ENCODE results near the gene TBL1X. TPM values are rescaled to one million over a fixed set of nuclear protein-coding genes. Genes with fewer than 3 reads are reported as not detected.

TBL1X gene
- total RNA-seq, 1 donor from 2014 or later, result 26.4 TPM

DNA sequence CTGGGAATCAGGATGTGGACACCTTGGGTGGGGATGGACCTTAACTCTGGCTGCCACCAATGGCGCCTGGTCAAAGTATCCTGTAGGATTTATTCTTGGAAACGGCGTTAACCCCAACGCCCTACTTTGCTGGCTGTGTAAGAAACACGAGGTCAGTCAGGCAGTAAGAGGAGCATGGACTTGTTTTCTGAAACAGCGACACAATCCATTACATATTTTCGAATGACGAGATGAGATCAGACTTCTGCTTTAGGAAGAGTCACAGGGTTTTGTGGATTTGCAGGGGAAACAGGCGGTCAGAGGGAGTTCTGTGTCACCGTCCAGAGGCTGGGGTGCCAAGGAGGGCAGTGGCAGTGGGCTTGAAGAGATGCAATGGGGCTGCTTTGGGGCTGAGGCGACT is 92.2 kb downstream of the TBL1X start:
- H3K79me2 ChIP-seq (ENCODE audit: insufficient read depth, low read length), result no peaks in the 10 kb centered on the region
- no peaks in the 10 kb centered on the region for H3K4me1 ChIP-seq (ENCODE audit: insufficient read depth, low read length)
- peaks cover 2% of the 10 kb centered on the region for H3K36me3 Mint-ChIP-seq (ENCODE audit: low read depth, unreplicated experiment)
- FAIRE-seq, result no peak
- H3K4me2 ChIP-seq (ENCODE audit: low read length), result no peak overlapping the region
- peaks cover 8% of the 10 kb centered on the region for H3K4me1 Mint-ChIP-seq (ENCODE audit: low read depth, unreplicated experiment)
- TF ChIP-seq, protein P1, sequence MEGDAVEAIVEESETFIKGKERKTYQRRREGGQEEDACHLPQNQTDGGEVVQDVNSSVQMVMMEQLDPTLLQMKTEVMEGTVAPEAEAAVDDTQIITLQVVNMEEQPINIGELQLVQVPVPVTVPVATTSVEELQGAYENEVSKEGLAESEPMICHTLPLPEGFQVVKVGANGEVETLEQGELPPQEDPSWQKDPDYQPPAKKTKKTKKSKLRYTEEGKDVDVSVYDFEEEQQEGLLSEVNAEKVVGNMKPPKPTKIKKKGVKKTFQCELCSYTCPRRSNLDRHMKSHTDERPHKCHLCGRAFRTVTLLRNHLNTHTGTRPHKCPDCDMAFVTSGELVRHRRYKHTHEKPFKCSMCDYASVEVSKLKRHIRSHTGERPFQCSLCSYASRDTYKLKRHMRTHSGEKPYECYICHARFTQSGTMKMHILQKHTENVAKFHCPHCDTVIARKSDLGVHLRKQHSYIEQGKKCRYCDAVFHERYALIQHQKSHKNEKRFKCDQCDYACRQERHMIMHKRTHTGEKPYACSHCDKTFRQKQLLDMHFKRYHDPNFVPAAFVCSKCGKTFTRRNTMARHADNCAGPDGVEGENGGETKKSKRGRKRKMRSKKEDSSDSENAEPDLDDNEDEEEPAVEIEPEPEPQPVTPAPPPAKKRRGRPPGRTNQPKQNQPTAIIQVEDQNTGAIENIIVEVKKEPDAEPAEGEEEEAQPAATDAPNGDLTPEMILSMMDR (IDR thresholded peaks at IDR 0.05; ENCODE audit: insufficient read depth, low read depth, low read length), result no peak
- no peaks in the 10 kb centered on the region for H3K36me3 ChIP-seq (ENCODE audit: insufficient read depth, low read length)
- no peaks in the 10 kb centered on the region for H3K27me3 Mint-ChIP-seq (ENCODE audit: low read depth, unreplicated experiment)
- H3K9ac ChIP-seq (ENCODE audit: low read length), result no peak overlapping the region
- H3K9me3 Mint-ChIP-seq (ENCODE audit: unreplicated experiment), result peaks cover 4% of the 10 kb centered on the region
- no peaks in the 10 kb centered on the region for H3K9me3 ChIP-seq (ENCODE audit: insufficient read depth, low read depth, low read length)
- no peak overlapping the region for H3K4me3 ChIP-seq (ENCODE audit: insufficient read depth, low read depth, low read length)
- H3K4me3 Mint-ChIP-seq (ENCODE audit: unreplicated experiment), result no peak overlapping the region
- H3K27ac ChIP-seq (ENCODE audit: low read depth, low read length), result no peak overlapping the region
- no peaks in the 10 kb centered on the region for H4K20me1 ChIP-seq (ENCODE audit: insufficient read depth, low read length)
- H3K27ac Mint-ChIP-seq (ENCODE audit: unreplicated experiment), result no peak overlapping the region
- H2AFZ ChIP-seq (ENCODE audit: low read depth, low read length), result no peak overlapping the region
- DNase-seq (ENCODE audit: low read depth), result no peak
- no peaks in the 10 kb centered on the region for H3K27me3 ChIP-seq (ENCODE audit: insufficient read depth, low read length)

DNA sequence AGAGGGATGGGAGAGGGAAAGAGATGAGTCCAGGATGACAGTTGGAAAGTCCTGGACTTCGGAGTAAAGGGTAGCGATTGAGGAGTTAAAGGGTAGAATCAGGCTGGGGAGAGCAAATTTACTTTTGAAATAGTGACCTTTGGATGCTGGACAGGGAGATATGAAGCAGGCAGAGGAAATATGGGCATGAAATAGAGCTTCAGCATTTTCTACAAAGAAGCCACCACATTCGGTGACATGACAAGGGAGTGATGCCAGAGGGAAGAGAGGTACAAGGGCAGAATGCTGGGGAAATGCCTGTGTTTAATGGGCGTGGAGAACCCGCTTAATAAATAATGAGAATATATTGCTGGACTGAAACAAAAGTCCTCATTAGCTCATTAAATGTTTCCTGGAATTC is 92.7 kb downstream of the TBL1X start:
- Histone ChIP-seq H3K27me3 (ENCODE audit: insufficient read depth, low read length) (no peaks in the 10 kb centered on the region), H3K4me3 (ENCODE audit: insufficient read depth, low read depth, low read length) (no peak overlapping the region), H2AFZ (ENCODE audit: low read depth, low read length) (no peak overlapping the region), H3K79me2 (ENCODE audit: insufficient read depth, low read length) (no peaks in the 10 kb centered on the region), H3K4me2 (ENCODE audit: low read length) (no peak overlapping the region), H4K20me1 (ENCODE audit: insufficient read depth, low read length) (no peaks in the 10 kb centered on the region), H3K9ac (ENCODE audit: low read length) (no peak overlapping the region), H3K27ac (ENCODE audit: low read depth, low read length) (no peak overlapping the region), H3K9me3 (ENCODE audit: insufficient read depth, low read depth, low read length) (no peaks in the 10 kb centered on the region), H3K36me3 (ENCODE audit: insufficient read depth, low read length) (no peaks in the 10 kb centered on the region), H3K4me1 (ENCODE audit: insufficient read depth, low read length) (peaks cover 3% of the 10 kb centered on the region)
- Mint-ChIP-seq H3K4me3 (ENCODE audit: unreplicated experiment) (no peak overlapping the region), H3K27ac (ENCODE audit: unreplicated experiment) (no peak overlapping the region), H3K9me3 (ENCODE audit: unreplicated experiment) (peaks cover 4% of the 10 kb centered on the region), H3K27me3 (ENCODE audit: low read depth, unreplicated experiment) (no peaks in the 10 kb centered on the region), H3K4me1 (ENCODE audit: low read depth, unreplicated experiment) (peaks cover 8% of the 10 kb centered on the region), H3K36me3 (ENCODE audit: low read depth, unreplicated experiment) (peaks cover 2% of the 10 kb centered on the region)
- FAIRE-seq (peak; percentile 34), DNase-seq (ENCODE audit: low read depth) (no peak)
- TF ChIP-seq, protein P1 (IDR thresholded peaks at IDR 0.05; ENCODE audit: insufficient read depth, low read depth, low read length), result no peak
- no peak for TF ChIP-seq EZH2 (IDR thresholded peaks at IDR 0.05; ENCODE audit: insufficient read depth, low read length)

DNA sequence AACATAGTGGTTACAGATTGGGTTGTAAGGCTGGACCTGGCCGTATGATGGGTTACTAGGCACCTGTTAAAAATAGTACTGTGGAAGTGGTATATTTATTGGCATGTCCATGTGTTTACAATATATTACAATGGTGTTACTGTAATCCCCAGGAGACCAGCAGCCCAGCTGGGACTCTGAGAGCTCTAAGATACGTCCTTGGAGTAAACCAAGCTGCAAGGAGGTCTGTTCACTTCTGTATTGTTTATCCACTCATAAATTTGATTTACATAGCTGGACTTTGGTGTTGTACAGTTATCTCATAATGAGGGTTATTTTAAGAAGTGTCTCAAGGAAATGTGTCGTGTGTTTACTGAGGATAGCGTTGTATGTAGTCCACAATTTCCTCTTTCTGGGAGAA is 93.8 kb downstream of the TBL1X start:
- no peak overlapping the region for H3K9ac ChIP-seq (ENCODE audit: low read length)
- H3K4me1 ChIP-seq (ENCODE audit: insufficient read depth, low read length), result peaks cover 7% of the 10 kb centered on the region
- no peaks in the 10 kb centered on the region for H4K20me1 ChIP-seq (ENCODE audit: insufficient read depth, low read length)
- H3K36me3 Mint-ChIP-seq (ENCODE audit: low read depth, unreplicated experiment), result peaks cover 2% of the 10 kb centered on the region
- H3K27me3 Mint-ChIP-seq (ENCODE audit: low read depth, unreplicated experiment), result no peaks in the 10 kb centered on the region
- TF ChIP-seq, protein P1 (IDR thresholded peaks at IDR 0.05; ENCODE audit: insufficient read depth, low read depth, low read length), result no peak
- no peak for TF ChIP-seq EZH2 (IDR thresholded peaks at IDR 0.05; ENCODE audit: insufficient read depth, low read length)
- no peaks in the 10 kb centered on the region for H3K9me3 ChIP-seq (ENCODE audit: insufficient read depth, low read depth, low read length)
- H3K9me3 Mint-ChIP-seq (ENCODE audit: unreplicated experiment), result peaks cover 4% of the 10 kb centered on the region
- H3K4me3 ChIP-seq (ENCODE audit: insufficient read depth, low read depth, low read length), result no peak overlapping the region
- no peak overlapping the region for H3K27ac ChIP-seq (ENCODE audit: low read depth, low read length)
- no peak overlapping the region for H3K4me2 ChIP-seq (ENCODE audit: low read length)
- H3K79me2 ChIP-seq (ENCODE audit: insufficient read depth, low read length), result no peaks in the 10 kb centered on the region
- H3K27me3 ChIP-seq (ENCODE audit: insufficient read depth, low read length), result no peaks in the 10 kb centered on the region
- H3K36me3 ChIP-seq (ENCODE audit: insufficient read depth, low read length), result no peaks in the 10 kb centered on the region
- FAIRE-seq, result peak; percentile 17
- no peak overlapping the region for H2AFZ ChIP-seq (ENCODE audit: low read depth, low read length)
- peaks cover 10% of the 10 kb centered on the region for H3K4me1 Mint-ChIP-seq (ENCODE audit: low read depth, unreplicated experiment)
- DNase-seq (ENCODE audit: low read depth), result no peak
- no peak overlapping the region for H3K27ac Mint-ChIP-seq (ENCODE audit: unreplicated experiment)
- no peak overlapping the region for H3K4me3 Mint-ChIP-seq (ENCODE audit: unreplicated experiment)

Measured in astrocyte (in vitro differentiated cells and primary cell).